ACHN (cell line): ENCODE data around the gene DYNLL2.
"Not testable (repeated sequence)": the region's sequence is repeated elsewhere in the genome, so short reads cannot be mapped to it uniquely, and the experiment has no call there.

Experiments used
- DNase-seq: peaks from one replicate; pipeline ENCODE4 v3.0.0-alpha.2; 2015
- in situ Hi-C: cut with HindIII; loops from 2 replicates; pipeline ENCODE4 v1.10.0; 2017; ENCODE audit warnings: low sequenced_read_pairs, low pct_ligation_motif_present, low pct_unique_long_range_greater_than_20kb

The DYNLL2 gene

DNA sequence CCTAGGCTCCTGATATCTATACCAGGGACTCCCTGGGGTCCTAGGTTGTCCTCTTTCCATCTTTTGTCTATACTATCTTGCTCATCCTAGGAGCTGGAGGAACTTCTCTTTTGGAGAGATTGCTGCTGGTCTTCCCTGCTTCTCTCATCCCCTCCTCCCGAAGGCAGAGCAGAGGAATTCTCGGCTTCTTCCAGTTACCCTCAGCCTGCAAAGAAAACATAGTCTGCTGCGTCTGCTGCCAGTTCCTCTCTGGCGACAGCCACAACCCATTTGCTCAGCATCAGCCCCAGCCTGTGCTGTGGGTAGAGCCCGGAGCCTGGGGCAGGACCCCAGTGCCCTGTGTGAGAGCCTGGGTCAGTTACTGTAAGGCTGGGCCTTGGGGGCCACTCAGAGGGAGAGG lies 21.5 kb upstream of the DYNLL2 start:
- DNase-seq = no peak
- in situ Hi-C loops = no loop called here

DNA sequence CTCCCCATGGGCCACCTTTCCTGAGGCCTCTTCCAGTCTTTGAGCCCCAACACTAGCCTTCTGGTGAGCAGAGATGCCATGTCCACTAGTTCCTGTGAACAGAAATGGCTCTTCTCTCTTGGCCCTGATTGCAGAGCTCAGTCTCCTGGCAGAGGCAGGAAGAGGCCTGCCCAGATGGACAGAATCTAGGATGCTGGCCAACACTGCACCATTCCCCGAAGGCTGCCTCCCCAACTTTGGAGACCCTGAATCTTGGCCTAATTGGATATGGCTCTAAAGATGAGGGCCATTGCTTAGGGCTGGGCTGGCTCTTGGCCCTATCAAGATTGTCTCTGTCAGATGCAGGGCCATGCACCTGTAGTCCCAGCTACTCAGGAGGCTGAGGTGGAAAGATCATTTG lies 18.0 kb upstream of the DYNLL2 start:
- no peak for DNase-seq
- in situ Hi-C loops = no loop called here

DNA sequence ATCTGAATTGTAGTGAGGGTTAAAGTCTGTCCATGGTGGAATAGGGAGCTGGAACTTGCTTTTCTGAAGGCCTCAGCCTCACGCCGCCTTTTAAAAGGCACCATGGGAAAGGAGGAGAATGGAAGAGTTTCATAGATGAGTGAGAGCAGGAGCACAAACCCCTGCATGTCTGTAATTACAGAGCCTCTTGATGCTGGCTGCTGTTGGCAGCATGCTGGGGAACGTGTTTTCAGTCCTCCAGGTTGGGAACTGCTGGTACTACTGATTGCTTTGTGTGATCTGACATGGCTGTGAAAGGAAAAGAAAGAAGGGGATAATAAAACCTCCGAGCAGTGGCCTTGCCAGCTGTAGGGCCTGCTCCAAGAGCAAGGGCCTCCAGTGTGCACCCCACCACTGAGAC lies 16.8 kb upstream of the DYNLL2 start:
- no peak for DNase-seq
- in situ Hi-C loops = no loop called here

DNA sequence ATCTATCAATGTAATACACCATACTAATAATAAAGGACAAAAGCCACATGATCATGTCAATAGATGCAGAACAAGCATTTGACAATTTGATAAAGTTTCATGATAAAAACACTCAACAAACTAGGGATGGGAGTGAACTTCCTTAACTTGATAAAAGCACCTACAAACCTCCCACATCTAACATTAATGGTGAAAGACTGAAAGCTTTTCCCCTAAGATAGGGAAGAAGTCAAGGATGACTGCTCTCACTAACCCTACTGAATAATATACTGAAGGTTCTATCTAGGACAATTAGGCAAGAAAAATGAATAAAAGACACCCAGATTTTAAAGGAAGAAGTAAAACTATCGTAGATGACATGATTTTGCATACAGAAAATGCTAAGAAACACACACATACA lies 10.4 kb upstream of the DYNLL2 start:
- in situ Hi-C loops = no loop called here
- DNase-seq = no peak

DNA sequence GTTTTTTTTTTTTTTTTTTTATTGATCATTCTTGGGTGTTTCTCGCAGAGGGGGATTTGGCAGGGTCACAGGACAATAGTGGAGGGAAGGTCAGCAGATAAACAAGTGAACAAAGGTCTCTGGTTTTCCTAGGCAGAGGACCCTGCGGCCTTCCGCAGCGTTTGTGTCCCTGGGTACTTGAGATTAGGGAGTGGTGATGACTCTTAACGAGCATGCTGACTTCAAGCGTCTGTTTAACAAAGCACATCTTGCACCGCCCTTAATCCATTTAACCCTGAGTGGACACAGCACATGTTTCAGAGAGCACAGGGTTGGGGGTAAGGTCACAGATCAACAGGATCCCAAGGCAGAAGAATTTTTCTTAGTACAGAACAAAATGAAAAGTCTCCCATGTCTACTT lies 10.0 kb upstream of the DYNLL2 start:
- in situ Hi-C loops, DNase-seq: not testable (repeated sequence)

DNA sequence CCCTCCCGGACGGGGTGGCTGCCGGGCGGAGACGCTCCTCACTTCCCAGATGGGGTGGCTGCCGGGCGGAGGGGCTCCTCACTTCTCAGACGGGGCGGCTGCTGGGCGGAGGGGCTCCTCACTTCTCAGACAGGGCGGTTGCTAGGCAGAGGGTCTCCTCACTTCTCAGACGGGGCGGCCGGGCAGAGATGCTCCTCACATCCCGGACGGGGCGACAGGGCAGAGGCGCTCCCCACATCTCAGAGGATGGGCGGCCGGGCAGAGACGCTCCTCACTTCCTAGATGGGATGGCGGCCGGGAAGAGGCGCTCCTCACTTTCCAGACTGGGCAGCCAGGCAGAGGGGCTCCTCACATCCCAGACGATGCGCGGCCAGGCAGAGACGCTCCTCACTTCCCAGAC lies 8.8 kb upstream of the DYNLL2 start:
- in situ Hi-C loops, DNase-seq: not testable (repeated sequence)

DNA sequence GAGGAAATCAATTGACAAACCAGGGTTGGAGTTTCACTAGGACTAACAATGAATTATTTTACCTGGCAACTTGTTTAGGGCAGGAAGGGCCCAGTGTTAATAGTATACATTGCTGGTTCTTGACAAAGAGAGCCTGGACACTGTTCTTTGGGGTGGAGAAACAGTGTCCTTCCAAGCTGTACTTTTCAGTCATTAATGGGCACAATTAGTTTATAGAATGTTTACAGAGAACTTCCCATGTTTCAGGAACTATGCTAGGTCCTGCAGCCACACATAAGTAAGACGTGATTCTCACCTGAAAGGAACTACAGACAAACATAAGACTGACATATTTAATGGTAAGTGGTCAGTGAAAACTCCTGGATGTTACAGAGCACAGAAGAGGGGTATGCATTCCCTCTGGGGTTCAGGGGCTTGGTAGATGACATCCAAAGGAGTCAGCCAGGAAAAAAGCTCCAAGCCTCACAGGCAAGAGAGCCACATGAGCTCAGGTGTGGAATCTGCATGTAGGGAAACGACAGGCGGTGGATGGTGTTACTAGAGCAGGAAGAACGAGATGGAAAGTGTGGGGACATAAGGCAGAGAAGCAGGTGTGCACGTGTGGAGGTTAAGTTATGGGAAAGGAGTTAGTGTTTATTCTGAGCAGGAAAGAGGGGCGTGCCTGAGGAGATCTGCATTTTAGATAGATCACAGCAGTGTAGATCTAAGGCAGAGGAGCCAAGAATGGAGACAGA lies 3.8 kb upstream of the DYNLL2 start:
- in situ Hi-C loops = no loop called here

DNA sequence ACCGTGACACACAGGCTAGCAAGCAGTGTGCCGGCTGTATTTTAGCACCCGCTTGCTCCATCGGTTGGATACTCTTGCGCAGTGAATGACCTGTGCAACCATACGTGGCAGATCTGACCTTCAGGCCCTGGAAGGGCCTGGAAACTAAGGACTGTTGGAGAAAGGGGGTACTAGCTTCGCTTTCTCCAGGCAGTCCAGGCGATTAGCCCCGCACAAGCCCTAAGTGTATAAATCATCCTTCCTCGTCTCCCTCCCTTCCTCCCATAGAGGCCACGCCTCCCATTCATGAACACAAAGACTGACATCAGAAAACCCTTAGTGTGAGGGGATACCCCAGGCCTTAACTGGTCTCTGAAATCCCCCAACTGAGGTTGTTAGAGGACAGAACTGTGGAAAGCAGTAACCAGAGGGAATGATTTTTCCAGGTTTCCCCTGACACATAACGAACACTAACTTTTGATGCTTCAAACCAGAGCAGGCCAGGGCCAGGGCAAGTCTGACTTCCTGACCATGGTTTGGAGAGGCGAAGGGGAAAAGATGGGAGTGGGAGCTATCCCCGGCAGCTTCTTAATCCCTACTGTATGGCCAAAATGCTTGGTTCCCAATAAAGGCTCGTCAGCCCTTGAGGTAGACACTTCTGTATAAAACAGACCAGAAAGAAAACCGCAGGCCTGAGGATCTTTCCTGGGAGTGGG lies 1.4 kb upstream of the DYNLL2 start:
- no peak for DNase-seq
- in situ Hi-C loops = no loop called here

More for the DNA sequence above, 3.8 kb upstream of the DYNLL2 start:
- no peak for DNase-seq

DNA sequence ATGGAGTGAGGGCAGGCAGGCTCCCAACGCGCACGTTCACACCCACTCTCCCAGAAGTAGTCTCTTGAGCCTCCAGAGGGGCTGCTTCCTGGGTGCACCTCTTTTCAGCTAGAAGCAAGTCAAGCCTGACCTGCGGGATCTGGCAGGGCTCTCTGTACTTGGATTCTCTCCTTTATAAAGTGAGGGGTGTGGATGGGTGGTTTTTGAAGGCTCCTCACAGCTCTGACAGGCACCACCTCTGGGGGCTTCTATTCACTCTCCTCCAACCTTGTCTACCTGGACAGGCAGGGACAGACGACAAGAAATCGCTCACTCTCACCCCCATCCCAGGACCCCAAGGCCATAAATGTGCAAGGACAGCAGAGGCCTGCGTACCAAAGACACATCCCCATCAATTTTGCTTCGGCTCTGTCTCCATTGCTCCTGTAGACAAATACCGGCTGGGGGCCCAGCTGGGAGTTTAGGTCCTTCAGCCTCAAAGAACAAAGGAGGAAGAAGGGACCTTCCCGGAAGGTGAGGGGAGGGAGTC lies 814 bp upstream of the DYNLL2 start:
- in situ Hi-C loops = no loop called here
- DNase-seq = no peak

DNA sequence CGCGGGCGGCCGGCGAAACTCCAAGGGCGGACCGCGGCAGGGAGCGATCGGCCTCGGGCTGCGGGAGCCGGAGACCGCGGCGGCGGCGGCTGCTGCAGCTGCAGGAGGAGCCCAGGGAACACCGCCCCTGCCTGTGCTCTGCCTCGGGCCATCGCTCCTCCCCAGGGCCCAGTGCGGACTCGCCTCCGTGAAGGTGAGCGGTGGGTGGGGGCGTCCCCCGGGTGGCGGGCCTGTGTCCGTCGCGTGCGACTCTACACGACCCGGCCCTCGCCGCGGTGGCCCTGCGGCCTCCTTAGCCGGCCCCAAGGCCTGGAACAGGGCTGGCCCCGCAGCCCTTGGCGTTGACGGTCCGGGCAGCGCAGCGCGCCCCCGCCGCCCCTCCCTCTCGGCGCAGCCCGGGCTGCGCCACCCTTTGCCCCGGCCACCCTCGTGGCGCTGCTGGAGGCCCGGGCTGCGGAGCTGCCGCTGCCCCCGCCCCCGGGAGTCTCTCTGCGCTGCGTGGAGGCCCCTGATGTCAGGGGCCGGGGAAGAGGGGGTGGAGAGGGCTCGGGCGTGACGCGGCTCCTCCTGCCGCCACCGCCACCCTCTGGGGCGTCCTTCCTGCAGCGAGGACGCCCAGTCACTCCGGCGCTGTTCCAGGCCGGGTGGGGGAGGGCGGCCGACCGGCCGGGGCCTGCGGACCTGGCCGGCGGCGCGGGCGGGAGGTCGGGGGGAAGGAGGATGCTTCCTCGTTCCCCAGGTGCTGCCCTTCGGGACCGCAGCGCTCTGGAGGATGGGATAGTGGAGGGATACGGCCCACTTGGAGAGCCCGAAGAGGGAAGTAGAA lies 485 bp downstream of the DYNLL2 start:
- in situ Hi-C loops = no loop called here
- DNase-seq = peak; percentile 66

DNA sequence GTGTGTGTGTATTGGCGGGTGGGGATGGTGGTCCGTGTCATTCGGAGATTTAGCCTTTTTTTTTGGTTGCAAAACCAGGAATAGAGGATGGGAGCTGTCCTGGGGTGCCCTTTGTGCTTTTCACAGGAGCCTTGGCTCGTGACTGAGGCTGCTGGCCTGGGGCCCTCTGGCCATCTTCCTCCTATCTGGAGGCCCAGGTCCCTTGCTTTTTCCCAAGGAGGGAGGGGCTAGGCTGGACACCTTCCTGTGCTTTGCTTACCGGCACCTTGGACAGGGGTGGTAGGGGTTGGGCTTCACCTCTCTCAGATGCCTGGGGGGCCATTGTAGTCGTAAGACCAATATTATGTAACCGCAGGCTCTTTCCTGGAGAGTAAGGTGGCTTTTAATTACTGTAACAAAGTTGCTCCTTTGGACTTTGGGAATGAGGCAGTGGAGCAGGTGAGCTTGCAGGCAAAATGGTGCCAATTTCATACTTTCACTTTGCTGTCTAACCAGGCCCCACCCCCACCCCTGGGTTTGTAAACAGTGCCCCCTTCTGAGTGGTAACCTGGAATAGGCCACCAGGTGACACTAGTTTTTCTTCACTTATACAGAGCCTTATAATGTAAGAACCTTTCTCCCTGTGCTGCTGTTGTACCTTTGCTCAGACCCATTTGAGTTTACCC lies 1.2 kb downstream of the DYNLL2 start:
- in situ Hi-C loops = no loop called here
- peak; percentile 51 for DNase-seq

DNA sequence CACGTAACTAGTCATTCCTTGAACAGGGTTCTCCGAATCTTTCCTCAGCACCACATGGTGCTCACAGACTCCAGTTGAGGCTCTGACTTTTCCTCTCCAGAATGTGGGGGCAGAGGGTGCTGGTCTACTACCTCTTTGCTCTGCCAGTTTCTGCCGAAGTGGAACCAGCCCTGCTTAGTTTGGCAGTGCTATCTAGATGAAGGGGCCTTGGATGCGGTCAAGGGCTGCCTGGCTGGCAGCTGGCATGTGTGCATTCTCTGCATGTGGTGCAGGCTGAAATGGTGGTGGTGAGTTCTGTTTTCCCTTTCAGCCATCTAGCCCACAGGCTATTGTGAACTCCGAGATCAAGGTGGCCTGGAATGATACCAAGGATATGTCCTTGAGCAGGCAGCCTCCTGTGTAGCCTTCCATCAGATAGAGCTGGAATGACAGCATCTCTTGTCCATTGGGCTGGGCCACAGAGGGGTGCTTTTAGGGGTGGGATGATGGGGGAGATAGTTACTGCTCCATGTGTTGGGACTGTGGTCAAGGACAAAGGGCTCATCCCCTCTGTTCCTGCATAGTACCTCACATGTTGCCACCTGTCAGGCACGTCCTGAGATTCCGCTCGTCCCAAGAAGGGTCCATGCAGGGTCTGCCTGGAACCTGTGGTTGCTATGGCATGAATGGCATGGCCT lies 2.0 kb downstream of the DYNLL2 start:
- DNase-seq = no peak
- in situ Hi-C loops = no loop called here

DNA sequence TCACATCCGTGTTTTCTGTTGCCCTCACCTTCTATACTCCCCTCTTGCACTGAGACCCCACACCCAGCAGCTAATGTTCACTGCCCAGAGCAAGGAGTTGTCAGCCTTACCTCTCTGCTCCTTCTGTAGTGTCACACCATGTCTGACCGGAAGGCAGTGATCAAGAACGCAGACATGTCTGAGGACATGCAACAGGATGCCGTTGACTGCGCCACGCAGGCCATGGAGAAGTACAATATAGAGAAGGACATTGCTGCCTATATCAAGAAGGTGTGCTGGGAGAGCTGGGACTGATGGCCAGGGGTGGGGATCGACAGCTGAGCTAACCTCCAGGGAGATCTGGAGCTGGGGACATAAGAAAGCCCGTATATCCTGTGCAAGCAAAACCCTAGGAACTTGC lies 3.7 kb downstream of the DYNLL2 start:
- in situ Hi-C loops = no loop called here

DNA sequence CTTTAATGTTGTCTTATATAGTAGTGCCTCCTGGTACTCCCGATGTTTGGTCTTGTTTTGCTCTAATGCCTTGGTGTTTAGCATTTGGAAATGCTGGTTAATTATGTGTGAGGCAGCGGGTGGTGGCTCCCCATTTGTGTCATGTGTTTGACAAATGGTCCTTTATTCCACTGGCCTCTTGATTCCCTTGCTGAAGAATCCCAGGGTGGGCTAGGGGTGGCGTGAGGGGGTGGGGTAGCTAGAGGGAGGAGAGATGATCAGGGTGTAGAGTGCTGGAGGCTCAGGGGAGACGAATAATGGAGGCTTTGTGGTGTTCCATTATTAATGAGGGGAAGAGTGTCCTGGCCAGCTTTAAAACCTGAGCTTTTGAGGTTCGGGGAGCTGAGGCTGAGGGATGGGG lies 5.4 kb downstream of the DYNLL2 start:
- no peak for DNase-seq
- in situ Hi-C loops = no loop called here

More for the DNA sequence above, 3.7 kb downstream of the DYNLL2 start:
- DNase-seq = no peak

DNA sequence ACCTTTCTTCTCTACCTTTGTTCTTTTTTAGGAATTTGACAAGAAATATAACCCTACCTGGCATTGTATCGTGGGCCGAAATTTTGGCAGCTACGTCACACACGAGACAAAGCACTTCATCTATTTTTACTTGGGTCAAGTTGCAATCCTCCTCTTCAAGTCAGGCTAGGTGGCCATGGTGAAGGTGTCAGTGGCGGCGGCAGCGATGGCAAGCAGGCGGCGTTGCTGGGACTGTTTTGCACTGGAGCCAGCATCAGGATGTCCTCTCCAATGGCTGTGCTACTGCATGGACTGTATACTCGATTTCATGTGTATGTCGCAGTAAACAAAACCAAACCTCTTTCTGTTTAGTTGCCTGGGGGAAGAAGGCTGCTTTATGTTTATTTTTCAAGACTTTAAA lies 5.9 kb downstream of the DYNLL2 start:
- no peak for DNase-seq
- in situ Hi-C loops = no loop called here

DNA sequence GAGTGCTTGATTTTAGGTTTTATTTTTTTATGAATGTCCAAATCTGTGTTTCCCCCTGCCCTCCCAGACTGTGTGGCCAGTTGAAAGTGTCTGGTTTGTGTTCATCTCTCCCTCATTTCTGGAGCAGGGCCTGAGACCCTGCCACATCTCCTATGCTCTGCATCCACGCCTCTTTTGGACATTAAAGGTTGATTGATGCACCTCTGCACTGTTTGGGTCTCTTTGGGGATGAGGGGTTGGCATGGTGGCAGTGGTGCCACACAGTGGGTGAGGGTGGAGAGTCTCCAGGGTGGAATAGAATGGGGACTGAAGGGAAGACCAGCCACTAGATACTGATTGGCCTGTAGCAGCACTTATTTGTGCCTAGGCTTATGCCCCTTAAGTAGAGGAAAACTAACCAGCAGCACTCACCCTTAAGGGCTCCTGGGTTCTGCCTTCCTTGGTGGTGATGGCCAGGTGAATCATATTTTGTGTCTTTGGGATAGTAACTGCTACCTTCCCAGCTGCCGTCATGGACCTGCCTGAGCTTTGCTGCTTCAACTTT lies 7.9 kb downstream of the DYNLL2 start:
- in situ Hi-C loops = no loop called here
- no peak for DNase-seq

DNA sequence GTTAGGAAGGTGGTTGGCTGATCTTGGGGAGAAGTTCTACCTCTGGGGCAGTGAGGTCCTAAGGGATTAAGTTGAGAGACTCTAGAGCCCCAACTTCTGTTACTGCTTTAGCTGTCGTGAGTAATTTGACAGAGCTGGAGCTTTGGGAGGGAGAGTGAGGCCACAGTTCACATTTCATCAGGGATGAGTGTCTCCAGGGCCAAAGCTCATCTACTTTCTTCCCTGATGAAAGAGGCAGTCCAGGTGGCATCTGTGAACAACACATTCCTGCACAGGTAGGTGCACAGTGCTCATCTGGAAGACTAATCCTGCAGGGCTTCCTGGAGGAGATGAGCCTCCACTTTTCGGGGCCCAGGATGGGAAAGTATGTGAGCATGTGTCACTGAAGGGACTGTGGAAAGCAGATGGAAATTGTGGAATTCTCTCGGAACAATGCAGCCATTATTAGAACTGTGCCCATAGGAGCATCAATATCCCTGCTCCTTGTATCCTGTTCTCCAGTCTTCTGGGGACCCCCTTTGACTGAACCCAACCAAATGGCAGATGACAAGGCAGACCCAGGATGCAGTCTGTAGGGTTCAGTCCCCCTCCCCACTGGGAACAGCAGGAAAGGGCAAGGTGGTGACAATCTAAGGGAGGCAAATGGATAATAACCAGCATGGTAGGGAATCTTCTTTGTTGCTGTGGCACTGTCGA lies 9.0 kb downstream of the DYNLL2 start:
- in situ Hi-C loops = no loop called here
- DNase-seq = no peak
